OCI-LY1 (cell line): ENCODE measurements around the gene CST8.
"Not testable (repeated sequence)": the region's sequence is repeated elsewhere in the genome, so short reads cannot be mapped to it uniquely, and the experiment has no call there.

Experiments used
- H2AFZ ChIP-seq: fragments of 200-600 bp; sonication (generic), shearing (Covaris generic); 2 replicates; pipeline ENCODE4 v1.6.0; 2014; ENCODE audit warnings: antibody characterized with exemption, mild to moderate bottlenecking, low read length
- H3F3A ChIP-seq: fragments of 200-600 bp; sonication (generic), shearing (Covaris generic); 2 replicates; pipeline ENCODE4 v1.6.0; 2014; ENCODE audit warnings: mild to moderate bottlenecking, antibody characterized with exemption, low read length, moderate library complexity; ENCODE audit not compliant: insufficient read depth
- H3K27ac ChIP-seq: fragments of 200-600 bp; sonication (generic); 2 replicates; pipeline ENCODE4 v1.5.1; 2014; ENCODE audit warnings: low read length, mixed run types, mild to moderate bottlenecking, low read depth; ENCODE audit not compliant: poor library complexity, severe bottlenecking
- H3K27me3 ChIP-seq: fragments of 200-600 bp; sonication (generic); 2 replicates; pipeline ENCODE4 v1.6.0; 2014; ENCODE audit warnings: antibody characterized with exemption, mild to moderate bottlenecking, low read length, moderate library complexity; ENCODE audit not compliant: insufficient read depth
- H3K36me3 ChIP-seq: fragments of 200-600 bp; sonication (generic); 2 replicates; pipeline ENCODE4 v1.6.1; 2014; ENCODE audit warnings: mild to moderate bottlenecking, antibody characterized with exemption, low read length, moderate library complexity, mixed read lengths; ENCODE audit not compliant: insufficient read depth
- H3K4me1 ChIP-seq: fragments of 200-600 bp; sonication (generic); 2 replicates; pipeline ENCODE4 v1.5.1; 2014; ENCODE audit warnings: mild to moderate bottlenecking, low read length, moderate library complexity; ENCODE audit not compliant: insufficient read depth, severe bottlenecking
- H3K4me2 ChIP-seq: fragments of 200-600 bp; sonication (generic), shearing (Covaris generic); 2 replicates; pipeline ENCODE4 v1.6.1; 2014; ENCODE audit warnings: low read length
- H3K4me3 ChIP-seq: fragments of 200-600 bp; sonication (generic); 2 replicates; pipeline ENCODE4 v1.5.1; 2014; ENCODE audit warnings: low read length, low read depth, mild to moderate bottlenecking, mixed read lengths; ENCODE audit not compliant: poor library complexity, severe bottlenecking
- H3K79me2 ChIP-seq: fragments of 200-600 bp; shearing (Covaris generic); 2 replicates; pipeline ENCODE4 v1.6.1; 2016; ENCODE audit warnings: mixed run types, low read length, mixed read lengths; ENCODE audit not compliant: insufficient read depth
- H3K9ac ChIP-seq: fragments of 200-600 bp; sonication (generic), shearing (Covaris generic); 2 replicates; pipeline ENCODE4 v1.6.1; 2014; ENCODE audit warnings: mild to moderate bottlenecking, low read length, mixed read lengths
- H3K9me2 ChIP-seq: fragments of 200-600 bp; sonication (generic), shearing (Covaris generic); 2 replicates; pipeline ENCODE4 v1.6.1; 2014; ENCODE audit warnings: low read depth, mild to moderate bottlenecking, low read length, mixed read lengths
- H3K9me3 ChIP-seq: fragments of 200-600 bp; shearing (Covaris generic); 2 replicates; pipeline ENCODE4 v1.6.1; 2014; ENCODE audit warnings: low read length, mixed read lengths
- H4K20me1 ChIP-seq: fragments of 200-600 bp; sonication (generic), shearing (Covaris generic); 2 replicates; pipeline ENCODE4 v1.6.0; 2016; ENCODE audit warnings: mild to moderate bottlenecking, low read length; ENCODE audit not compliant: insufficient read depth
- CTCF ChIP-seq: fragments of 200-600 bp; sonication (generic), shearing (Covaris generic); IDR thresholded peaks from 2 replicates; pipeline ENCODE4 v1.5.1; 2017; ENCODE audit warnings: mild to moderate bottlenecking, antibody characterized with exemption, low read length, moderate library complexity, mixed read lengths
- EZH2 ChIP-seq: fragments of 200-600 bp; sonication (generic), shearing (Covaris generic); IDR thresholded peaks from 2 replicates; pipeline ENCODE4 v1.8.0; 2017; ENCODE audit warnings: borderline replicate concordance, mixed run types, mild to moderate bottlenecking, antibody characterized with exemption, low read length, moderate library complexity, mixed read lengths

Gene CST8

GRCh38 chr20:23456873-23457272, 34.0 kb upstream of the CST8 start:
- no peak overlapping the region for H3K27ac ChIP-seq
- H3K9ac ChIP-seq = no peak overlapping the region
- H3K27me3 ChIP-seq = no peaks in the 10 kb centered on the region
- no peak for TF ChIP-seq EZH2
- TF ChIP-seq CTCF = no peak
- H3K4me1 ChIP-seq = no peaks in the 10 kb centered on the region
- H3K9me2 ChIP-seq = no peaks in the 10 kb centered on the region
- no peaks in the 10 kb centered on the region for H4K20me1 ChIP-seq
- no peaks in the 10 kb centered on the region for H3K36me3 ChIP-seq
- H3K79me2 ChIP-seq = no peaks in the 10 kb centered on the region
- no peaks in the 10 kb centered on the region for H3F3A ChIP-seq
- H3K9me3 ChIP-seq = no peaks in the 10 kb centered on the region
- no peak overlapping the region for H3K4me2 ChIP-seq
- no peak overlapping the region for H3K4me3 ChIP-seq
- H2AFZ ChIP-seq = no peak overlapping the region

GRCh38 chr20:23459461-23460150, 31.3 kb upstream of the CST8 start:
- Histone ChIP-seq H3K4me3 (no peak overlapping the region), H3K36me3 (no peaks in the 10 kb centered on the region), H3K27me3 (no peaks in the 10 kb centered on the region), H3K27ac (no peak overlapping the region), H3K9me2 (no peaks in the 10 kb centered on the region), H4K20me1 (no peaks in the 10 kb centered on the region), H3K9ac (no peak overlapping the region), H3K9me3 (no peaks in the 10 kb centered on the region), H3K79me2 (no peaks in the 10 kb centered on the region), H2AFZ (no peak overlapping the region), H3K4me2 (no peak overlapping the region), H3F3A (no peaks in the 10 kb centered on the region), H3K4me1 (no peaks in the 10 kb centered on the region)
- TF ChIP-seq CTCF (no peak), EZH2 (no peak)

GRCh38 chr20:23461180-23461579, 29.7 kb upstream of the CST8 start:
- H3K36me3 ChIP-seq = no peaks in the 10 kb centered on the region
- no peaks in the 10 kb centered on the region for H3K79me2 ChIP-seq
- no peaks in the 10 kb centered on the region for H3K4me1 ChIP-seq
- no peaks in the 10 kb centered on the region for H3K9me2 ChIP-seq
- no peak overlapping the region for H3K27ac ChIP-seq
- no peak overlapping the region for H2AFZ ChIP-seq
- TF ChIP-seq EZH2 (no peak), CTCF (no peak)
- no peaks in the 10 kb centered on the region for H3K27me3 ChIP-seq
- no peaks in the 10 kb centered on the region for H4K20me1 ChIP-seq
- no peak overlapping the region for H3K4me2 ChIP-seq
- no peaks in the 10 kb centered on the region for H3K9me3 ChIP-seq
- H3F3A ChIP-seq = no peaks in the 10 kb centered on the region
- no peak overlapping the region for H3K4me3 ChIP-seq
- no peak overlapping the region for H3K9ac ChIP-seq

GRCh38 chr20:23466961-23467360, 24.0 kb upstream of the CST8 start:
- not testable (repeated sequence) for H2AFZ ChIP-seq, H3K27ac ChIP-seq, H3K4me3 ChIP-seq, H4K20me1 ChIP-seq, H3K9me2 ChIP-seq, H3K79me2 ChIP-seq, H3K27me3 ChIP-seq, H3K9ac ChIP-seq, H3K36me3 ChIP-seq, H3K4me1 ChIP-seq, H3K9me3 ChIP-seq, H3F3A ChIP-seq, H3K4me2 ChIP-seq

GRCh38 chr20:23472306-23472705, 18.6 kb upstream of the CST8 start:
- H4K20me1 ChIP-seq, H3K27me3 ChIP-seq, H2AFZ ChIP-seq, H3K36me3 ChIP-seq, H3K4me2 ChIP-seq, H3K4me3 ChIP-seq, H3K79me2 ChIP-seq, H3K9me2 ChIP-seq, H3K9me3 ChIP-seq, H3K4me1 ChIP-seq, H3K9ac ChIP-seq, H3K27ac ChIP-seq, H3F3A ChIP-seq: not testable (repeated sequence)
